CD4-positive, alpha-beta T cell treated with Interleukin-1 beta for 1 hour (primary cell): ENCODE data around the gene KIRREL3.
A peak's percentile ranks its signal among the peaks of the same experiment; 100 is the strongest.

Source experiments
- DNase-seq, 2 donors: peaks; one replicate each; pipeline ENCODE4 v3.0.0-alpha.2; 2020 to 2022

Gene KIRREL3

DNA sequence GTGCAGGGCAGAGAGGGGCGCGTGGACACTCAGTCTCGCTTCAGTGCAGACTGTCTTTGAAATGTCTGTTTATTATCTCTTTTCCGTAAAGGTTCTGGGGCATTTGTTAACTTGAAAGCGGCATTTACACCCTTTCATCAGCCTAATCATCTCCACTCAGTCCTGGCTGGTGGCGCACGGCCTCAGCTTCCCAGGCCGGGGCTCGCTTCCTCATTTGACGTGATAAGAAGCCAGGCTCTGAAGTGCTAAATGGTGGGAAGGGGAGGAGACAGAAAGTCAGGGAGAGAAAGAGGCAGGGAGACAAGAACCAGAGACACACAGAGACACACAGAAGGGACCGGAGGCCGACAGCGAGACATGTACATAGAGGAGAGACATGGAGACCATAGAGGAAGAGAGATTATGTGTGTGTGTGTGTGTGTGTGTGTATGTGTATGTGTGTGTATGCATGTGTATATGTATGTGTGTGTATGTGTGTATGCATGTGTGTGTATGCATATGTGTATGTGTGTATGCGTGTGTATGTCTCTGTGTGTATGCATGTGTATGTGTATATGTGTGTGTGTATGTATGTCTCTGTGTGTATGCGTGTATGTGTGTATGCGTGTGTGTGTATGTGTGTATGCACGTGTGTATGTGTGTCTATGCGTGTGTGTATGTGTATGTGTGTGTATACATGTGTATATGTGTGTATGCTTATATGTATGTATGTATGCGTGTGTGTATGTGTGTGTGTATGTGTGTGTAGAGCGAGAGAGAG is 543.6 kb downstream of the KIRREL3 start:
- no peak for DNase-seq

- DNase-seq = no peak
Measured at GRCh38 chr11:126456089-126456488, 544.5 kb downstream of the KIRREL3 start.

DNA sequence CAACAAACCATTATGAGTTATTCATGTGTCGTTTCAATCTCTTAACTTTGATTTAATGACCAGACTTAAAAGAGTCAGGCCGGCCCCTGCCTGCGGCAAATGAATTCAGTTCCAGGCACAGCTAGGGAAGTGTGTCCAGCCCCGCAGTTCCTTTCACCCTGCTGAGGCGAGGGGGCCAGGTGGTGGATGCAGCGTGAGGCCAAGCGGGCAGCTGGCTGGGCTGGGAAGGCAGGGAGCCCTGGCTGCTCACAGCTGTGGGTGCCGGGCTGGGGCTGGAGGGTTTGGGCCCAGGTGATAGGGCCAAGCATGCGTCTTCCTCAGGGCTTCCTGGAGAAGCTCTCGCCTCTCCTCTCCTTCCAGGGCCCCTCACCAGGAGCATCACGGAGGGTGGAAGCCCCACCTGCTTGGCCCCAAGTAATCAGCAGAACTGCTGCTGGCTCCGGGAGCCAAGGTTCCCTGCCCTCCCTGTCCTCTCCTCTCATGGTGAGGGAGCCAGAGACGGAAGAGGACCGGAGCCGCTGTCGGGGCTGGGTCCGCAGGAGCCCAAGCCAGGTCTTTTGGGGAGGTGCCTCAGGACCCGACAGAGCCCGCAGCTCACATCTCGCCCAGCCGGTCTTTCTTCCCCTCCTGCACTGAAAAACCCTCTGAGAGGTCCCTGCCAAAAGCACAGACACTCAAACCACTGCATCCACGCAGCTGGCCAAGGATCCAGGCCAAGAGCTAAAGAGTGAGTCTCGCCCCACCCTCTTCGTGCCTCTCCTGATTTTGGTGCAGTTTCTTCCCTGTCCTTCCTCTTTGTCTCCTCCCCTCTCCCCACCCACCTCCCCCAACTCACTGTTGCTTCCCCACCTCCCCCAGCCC is 548.1 kb downstream of the KIRREL3 start:
- DNase-seq = no peak

DNA sequence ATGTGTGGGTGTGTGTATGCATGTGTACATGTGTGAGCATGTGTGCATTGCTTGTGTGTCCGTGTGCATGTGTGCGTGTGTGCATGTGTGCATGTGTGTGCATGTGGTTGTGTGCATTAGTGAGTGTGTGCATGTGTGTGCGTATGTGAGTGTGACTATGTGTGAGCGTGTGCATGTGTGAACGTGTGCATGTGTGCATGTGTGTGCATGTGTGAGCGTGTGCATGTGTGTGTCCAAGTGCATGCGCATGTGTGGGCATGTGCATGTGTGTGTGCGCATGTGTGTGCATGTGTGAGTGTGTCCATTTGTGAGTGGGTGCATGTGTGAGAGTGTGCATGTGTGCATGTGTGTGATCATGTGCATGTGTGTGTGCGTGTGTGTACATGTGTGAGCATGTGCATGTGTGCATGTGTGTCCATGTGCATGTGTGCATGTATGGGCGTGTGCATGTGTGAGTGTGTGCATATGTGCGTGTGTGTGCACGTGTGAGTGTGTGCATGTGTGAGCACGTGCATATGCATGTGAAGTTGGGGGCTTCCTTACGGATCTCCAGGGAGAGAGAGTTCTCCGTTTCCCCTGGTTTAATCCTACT is 549.3 kb downstream of the KIRREL3 start:
- DNase-seq = no peak

DNA sequence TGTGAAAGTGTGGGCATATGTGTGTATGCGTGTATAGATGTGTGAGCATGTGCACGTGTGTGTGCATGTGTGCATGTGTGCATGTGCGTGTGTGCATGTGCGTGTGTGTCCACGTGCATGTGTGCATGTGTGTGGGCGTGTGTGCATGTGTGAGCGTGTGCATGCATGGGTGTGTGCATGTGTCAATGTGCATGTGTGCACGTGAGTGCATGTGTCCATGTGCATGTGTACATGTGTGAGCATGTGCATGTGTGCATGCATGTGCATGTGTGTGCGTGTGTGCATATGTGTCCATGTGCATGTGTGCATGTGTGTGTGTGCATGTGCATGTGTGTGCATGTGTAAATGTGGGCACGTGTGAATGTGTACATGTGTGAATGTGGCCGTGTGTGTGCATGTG is 549.8 kb downstream of the KIRREL3 start:
- DNase-seq = no peak

DNA sequence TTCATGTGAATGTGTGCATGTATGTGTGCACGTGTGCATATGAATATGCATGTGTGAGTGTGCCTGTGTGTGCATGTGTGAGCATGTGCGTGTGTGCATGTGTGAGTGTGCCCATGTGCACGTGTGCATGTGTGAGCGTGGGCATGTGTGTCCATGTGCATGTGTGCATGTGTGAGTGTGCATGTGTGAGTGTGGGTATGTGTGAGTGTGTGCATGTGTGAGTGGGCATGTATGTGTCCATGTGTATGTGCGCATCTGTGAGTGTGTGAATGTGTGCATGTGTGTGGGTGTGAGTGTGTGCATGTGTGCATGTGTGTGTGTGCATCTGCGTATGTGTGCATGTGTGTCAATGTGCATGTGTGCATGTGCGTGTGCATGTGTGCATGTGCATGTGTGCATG is 550.4 kb downstream of the KIRREL3 start:
- DNase-seq = no peak

- no peak for DNase-seq
Measured at GRCh38 chr11:126446581-126446980, 554.0 kb downstream of the KIRREL3 start.

DNA sequence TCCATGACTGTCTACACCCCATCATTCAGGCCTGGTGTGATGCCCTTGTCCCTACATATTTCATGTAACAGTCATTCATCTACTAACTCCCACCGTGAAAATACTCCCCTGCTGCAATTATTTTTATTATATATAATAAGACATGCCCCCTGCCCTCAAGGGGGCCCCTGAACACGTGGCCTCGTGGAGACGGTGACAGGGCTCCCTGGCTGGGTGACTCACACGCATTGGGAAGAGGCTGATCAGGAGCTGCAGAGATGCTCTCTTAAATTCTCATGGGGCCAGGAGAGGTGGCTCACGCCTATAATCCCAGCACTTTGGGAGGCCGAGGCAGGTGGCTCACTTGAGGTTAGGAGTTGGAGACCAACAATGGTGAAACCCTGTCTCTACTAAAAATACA is 556.5 kb downstream of the KIRREL3 start:
- DNase-seq = no peak

DNA sequence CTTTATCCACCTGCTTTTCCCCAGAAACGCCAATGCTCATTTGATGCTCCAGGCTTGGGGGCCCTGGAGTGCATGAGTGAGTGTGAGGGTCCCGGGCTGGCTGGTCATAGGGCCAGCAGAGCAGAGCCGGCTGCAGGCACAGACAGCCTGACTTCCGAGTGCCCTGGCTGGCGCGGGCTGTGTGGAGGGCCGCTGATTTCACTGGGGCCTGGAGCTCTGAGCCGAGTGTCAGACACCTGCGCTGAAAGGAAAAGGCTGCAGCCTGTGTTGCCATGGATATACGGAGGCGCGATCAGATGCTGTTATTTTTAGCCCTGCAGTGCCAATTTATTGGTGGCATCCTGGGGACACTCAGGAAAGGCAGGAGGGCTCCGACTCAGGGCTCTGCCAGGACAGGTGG is 557.5 kb downstream of the KIRREL3 start:
- no peak for DNase-seq

DNA sequence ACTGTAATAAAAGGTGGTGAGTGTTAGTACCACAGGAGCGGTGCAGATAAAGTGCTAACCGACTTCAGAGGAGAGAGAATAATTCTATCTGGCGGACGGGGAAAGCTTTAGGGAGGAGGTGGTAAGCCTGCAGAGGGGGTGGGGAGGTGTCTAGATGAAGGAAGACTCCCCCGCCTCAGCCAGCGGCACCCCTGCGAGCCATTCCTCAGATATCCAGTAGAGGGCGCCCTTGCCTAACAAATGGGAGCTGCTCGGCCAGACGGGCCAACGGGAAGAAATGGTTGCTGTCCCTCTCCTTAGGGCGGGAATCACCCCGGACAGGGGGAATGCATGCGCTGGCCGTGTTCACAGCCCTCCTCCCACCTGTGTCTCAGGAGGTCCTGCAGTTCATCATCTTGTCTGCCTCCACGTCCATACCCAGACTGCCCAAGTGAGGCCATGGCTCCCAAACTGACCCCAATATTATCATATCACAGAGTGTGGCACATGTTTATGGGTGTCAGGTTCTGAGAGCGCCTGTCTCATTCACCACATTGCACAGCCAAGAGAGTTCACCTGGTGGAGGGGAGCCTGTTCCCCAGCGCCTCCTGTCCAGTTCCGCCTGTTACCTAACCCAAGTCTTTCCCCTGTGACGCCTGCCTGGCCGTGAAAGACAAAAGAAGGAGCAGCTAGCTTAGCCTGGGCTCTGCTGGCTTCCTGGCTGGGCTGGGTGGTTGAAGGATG is 559.6 kb downstream of the KIRREL3 start:
- DNase-seq = peak; percentile 68 to 76

DNA sequence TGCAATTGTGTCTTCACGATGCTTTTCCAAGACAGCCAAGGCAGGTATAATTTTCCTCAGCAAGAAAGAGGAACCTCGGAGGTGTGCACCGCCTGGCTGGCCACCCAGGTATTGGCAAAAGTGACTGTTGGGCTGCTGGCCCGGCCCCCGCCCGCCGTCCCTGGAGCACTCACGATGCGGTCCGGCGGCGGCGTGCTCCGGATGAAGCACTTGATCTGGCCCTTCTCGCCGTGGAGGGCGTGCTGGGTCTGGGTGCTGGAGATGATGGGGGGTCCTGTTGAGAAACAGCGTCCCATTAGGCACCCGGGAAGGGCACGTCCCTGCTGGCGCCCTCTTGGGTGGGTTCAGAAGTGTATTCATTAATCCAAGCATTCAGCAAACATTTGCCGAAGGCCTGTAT is 560.3 kb downstream of the KIRREL3 start:
- DNase-seq = no peak

GRCh38 chr11:126438691-126439090 is 561.9 kb downstream of the KIRREL3 start:
- DNase-seq = no peak

GRCh38 chr11:126438272-126438671 is 562.3 kb downstream of the KIRREL3 start:
- DNase-seq = no peak

DNA sequence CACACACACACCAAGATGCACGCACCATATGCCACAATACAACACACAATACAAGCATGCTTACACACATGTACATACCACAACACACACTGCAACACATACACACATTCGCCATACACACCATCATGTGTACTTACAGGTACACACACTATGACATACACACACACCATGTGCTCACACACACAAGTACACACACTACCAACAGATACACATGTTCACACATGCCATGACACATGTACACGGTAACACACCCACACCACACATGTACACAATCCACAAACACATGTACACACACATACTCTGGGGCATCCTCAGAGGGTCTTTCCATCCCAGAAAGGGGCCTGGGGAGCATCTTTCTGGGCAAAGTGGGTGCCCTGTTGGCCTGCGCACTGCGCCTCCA is 562.8 kb downstream of the KIRREL3 start:
- no peak for DNase-seq

GRCh38 chr11:126436209-126436755 is 564.3 kb downstream of the KIRREL3 start:
- no peak for DNase-seq

DNA sequence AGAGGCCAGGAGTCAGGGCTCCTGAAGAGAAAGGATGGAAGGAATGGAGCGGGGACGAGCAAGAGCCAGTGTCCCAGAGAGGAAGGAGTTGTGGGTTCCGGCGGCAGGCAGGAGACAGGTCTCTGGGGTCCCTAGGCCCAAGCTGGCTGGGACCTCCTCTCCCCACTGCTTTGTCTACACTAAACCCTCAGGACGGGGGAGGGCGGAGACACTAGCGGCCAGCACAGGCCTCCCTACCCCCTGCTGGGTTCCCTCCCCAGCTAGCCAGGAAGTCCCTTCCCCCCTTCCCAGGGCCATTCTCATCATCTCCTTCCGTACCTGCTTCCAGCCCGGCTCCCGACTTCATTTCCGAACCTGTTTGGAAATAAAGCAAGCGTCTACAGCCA is 565.6 kb downstream of the KIRREL3 start:
- DNase-seq = no peak

GRCh38 chr11:126433989-126434949 is 566.3 kb downstream of the KIRREL3 start:
- no peak for DNase-seq

DNA sequence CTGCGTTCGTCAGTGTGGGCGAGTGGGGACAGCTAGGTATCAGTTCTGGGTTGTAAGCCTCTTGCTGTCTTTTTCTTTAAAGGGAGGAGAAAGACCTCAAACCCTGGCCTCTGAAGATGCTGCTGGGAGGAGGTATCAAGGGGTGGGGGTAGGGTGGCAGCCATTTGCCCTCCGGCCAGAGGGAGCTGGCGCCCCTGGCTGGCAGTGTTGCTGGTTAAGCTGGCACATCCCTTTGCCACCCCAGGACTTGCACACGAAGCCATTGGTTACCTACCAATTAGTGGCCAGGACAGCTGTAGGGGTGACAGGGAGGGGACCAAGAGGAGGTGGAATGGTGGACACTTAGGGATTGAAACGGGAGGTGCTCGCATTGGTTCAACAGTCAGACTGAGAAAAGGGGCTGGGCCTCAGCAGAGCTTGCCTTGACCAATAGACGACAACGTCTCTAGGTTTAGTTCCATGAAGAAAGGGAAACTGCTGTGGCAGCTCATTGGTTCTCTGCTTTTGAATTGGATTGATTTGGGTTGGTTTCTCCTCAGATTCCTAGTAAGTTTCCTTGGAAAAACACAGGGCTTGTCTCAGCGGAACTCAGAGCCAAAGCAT is 567.2 kb downstream of the KIRREL3 start:
- DNase-seq = no peak

DNA sequence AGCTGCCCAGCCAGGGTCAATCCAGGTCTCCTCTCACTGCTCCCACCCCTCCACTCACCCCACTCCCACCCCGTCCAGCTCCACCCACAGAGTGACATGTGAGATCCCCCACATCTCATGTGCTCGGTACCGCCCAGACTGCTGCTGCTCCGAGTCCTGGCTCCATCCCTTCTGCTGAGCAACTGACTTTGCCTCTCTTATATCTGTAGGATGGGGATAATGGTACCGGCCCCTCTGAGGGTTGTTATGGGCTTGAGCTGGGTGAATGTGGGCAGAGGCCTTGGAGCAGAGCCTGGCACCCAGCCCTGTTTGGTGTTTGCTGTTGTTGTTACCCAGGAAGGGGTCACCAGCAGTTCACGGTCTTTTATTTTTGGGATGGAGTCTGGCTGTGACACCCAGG is 568.0 kb downstream of the KIRREL3 start:
- DNase-seq = no peak

DNA sequence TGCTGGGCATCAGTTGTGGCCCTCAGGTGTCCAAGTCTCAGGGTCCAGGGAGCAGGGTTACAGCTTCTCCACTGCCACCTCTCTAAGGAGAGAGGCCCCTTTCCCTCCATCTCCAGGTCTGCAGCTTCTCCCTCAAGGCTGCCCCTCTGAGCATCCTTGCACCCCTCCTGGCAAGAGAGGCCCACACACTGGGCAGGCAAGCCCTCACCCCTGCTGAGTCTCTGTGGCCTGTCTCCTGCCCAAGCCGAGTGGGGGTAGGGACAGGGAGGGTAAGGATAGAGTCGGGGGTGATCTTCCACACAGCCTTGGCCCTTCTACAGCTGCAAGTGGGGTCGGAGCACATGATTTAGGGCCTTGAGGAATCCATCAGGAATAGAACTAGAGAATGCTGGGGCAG is 568.5 kb downstream of the KIRREL3 start:
- DNase-seq = no peak

DNA sequence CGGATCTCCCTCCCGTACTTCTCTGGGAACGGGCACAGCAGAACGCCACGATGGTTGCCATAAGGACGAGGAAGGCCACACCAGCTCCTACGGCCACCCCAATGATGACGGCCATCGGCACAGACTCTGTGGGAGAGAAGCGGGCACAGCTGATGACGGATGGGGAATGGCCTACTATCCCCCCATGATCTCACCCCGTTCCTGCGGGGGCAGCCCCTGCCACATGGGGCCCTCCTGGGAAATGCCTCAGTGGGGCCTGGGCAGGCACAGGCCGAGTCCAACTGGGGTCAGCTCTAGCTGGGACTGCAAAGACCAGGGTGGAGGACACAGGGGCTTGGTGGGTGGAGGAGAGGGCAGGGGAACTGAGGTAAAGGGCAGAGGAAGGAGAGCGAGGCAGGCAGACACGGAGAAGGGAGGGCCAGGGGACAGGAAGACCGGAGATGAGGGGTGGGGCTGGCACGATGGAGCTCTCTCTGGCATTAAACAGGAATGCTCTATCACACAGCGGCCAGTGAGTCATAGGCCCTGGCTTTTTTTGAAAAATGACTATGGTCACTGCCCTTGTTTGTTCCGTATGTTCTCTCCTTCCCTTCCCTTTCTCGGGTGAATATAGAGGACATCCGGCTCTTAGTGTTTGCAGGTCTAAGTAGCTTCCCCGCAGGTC is 569.0 kb downstream of the KIRREL3 start:
- DNase-seq = no peak
